ENCODE results near the gene NDUFS2. TPM values are rescaled to one million over a fixed set of nuclear protein-coding genes. Genes with fewer than 3 reads are reported as not detected.

The NDUFS2 gene
- 61.8 and 68.8 TPM in 2 replicates for total RNA-seq (2013; cell fraction: nucleolus; rRNA removed)
- 160 and 182 TPM in 2 replicates for total RNA-seq (2014; rRNA removed)
- 135 and 136 TPM in 2 replicates for total RNA-seq (2014; rRNA removed; fragmentation: Illumina TruSeq; extraction: Trizol)
- 78.7 and 79.9 TPM in 2 replicates for total RNA-seq (2021)
- polyA plus RNA-seq (2011; ENCODE audit: low read depth): 73.6 TPM
- polyA plus RNA-seq (2011; rRNA removed): 154 and 186 TPM in 2 replicates
- polyA plus RNA-seq (2011; cell fraction: cytosol; rRNA removed): 161 and 199 TPM in 2 replicates
- 138 and 144 TPM in 2 replicates for polyA plus RNA-seq (2011; cell fraction: nucleus; rRNA removed)
- polyA plus RNA-seq (2012): 106 and 107 TPM in 2 replicates
- polyA plus RNA-seq (2014; fragmentation: Illumina TruSeq; extraction: Trizol): 135 and 147 TPM in 2 replicates
- 10 to 100 TPM; 66.5 to 93.9 TPM for polyA plus RNA-seq (2014; fragmentation: Nextera tagmentation; extraction: Ambion mirVana)
- 186 and 190 TPM in 2 replicates for polyA plus RNA-seq (2014; rRNA removed)
- 100 to 1,000 TPM; 203 to 215 TPM for polyA plus RNA-seq (2016; fragmentation: Nextera tagmentation; extraction: Ambion mirVana)
- 145 and 211 TPM in 2 replicates for polyA minus RNA-seq (2011; rRNA and poly(A)+ RNA removed)
- polyA minus RNA-seq (2011; cell fraction: cytosol; rRNA and poly(A)+ RNA removed): 48.6 and 58.0 TPM in 2 replicates
- 58.3 and 81.3 TPM in 2 replicates for polyA minus RNA-seq (2011; cell fraction: nucleus; rRNA and poly(A)+ RNA removed)
- percentile 80 among the genes with signal in this experiment for Bru-seq, nascent RNA
- percentile 89 among the genes with signal in this experiment for BruChase-seq, experiment 1, labeled RNA remaining after a 6-hour chase
- percentile 84 among the genes with signal in this experiment for BruChase-seq, experiment 2, labeled RNA remaining after a 2-hour chase
- long read RNA-seq, experiment 1, partial matches to known transcripts: 208 of 225 reads
- long read RNA-seq, experiment 1, other reads (novel, unspliced or antisense): 17 of 225 reads
- long read RNA-seq, experiment 2, transcript NDUFS2-202 (13 exons, 2,064 nt): major isoform, 6 of 1,300 reads
- long read RNA-seq, experiment 2, partial matches to known transcripts: 1,229 of 1,300 reads
- long read RNA-seq, experiment 2, other reads (novel, unspliced or antisense): 65 of 1,300 reads

- H3K27me3 ChIP-seq (replicated peaks in 1 of 2; ENCODE audit: control insufficient read depth in 2 of 2, insufficient read depth in 2 of 2, low read length in 1 of 2): no peaks in the 10 kb centered on the region
- ChIA-PET CTCF (interaction anchor here (0.7 to 13.6 kb wide), 17 partner anchors 9 to 226 kb away, joined by 3 to 385 read pairs (median 6); partner anchors contain the start of genes APOA2, FCER1G, PPOX and TOMM40L), RAD21 (ENCODE audit: unreplicated experiment) (interaction anchor here (0.8 to 6.6 kb wide), 10 partner anchors 11 to 181 kb away, joined by 3 to 72 read pairs (median 6); partner anchors contain the start of genes CFAP126, PPOX and TOMM40L), POLR2A (interaction anchor here (0.5 to 3.0 kb wide), 17 partner anchors 8 to 192 kb away, joined by 3 to 24 read pairs (median 5); partner anchors contain the start of genes B4GALT3, CFAP126, FCER1G and PPOX), SMC1A (ENCODE audit: uncharacterized antibody, unreplicated experiment) (interaction anchor here (0.6 to 8.1 kb wide), 21 partner anchors 9 to 189 kb away, joined by 3 to 66 read pairs (median 4); partner anchors contain the start of genes CFAP126, PPOX, SDHC and TOMM40L)
- intact Hi-C loops (cut with micrococcal nuclease; ENCODE audit: unreplicated experiment): loop anchor here (2.0 kb wide), 1 partner anchor 23 kb away; no protein-coding TSS in a partner anchor
- H3K4me2 ChIP-seq (ENCODE audit: control insufficient read depth, insufficient read depth): peak within 1 kb of the TSS; percentile 96
- BruUV-seq (replicated peaks): no TSS peak
- peak; percentile 94 for DNase-seq (ENCODE audit: low read depth, low spot score)
- 7% methylated on average over 53 of the region's 53 CpGs for WGBS (ENCODE audit: insufficient coverage, insufficient replicate concordance, low lambda C conversion rate, missing lambda C conversion rate)
- peaks cover 0 to 8% of the 10 kb centered on the region in 2 experiments; a peak in 1 of 4 replicates for H3K36me3 ChIP-seq (ENCODE audit: control insufficient read depth in 2 of 2, insufficient read depth in 2 of 2, low read length in 1 of 2)
- peak within 1 kb of the TSS; percentile 86 for H3K27ac ChIP-seq (ENCODE audit: control insufficient read depth, insufficient read depth)
- peak; percentile 99 for ATAC-seq
- no peaks in the 10 kb centered on the region for H4K20me1 ChIP-seq (ENCODE audit: control insufficient read depth, insufficient read depth)
- peak within 1 kb of the TSS; percentile 99 for H2AFZ ChIP-seq (ENCODE audit: control insufficient read depth, low read depth, low read length)
- peaks cover 21% of the 10 kb centered on the region for H3K4me1 ChIP-seq (ENCODE audit: control insufficient read depth, insufficient read depth, low read length)
- peaks cover 20% of the 10 kb centered on the region for H3K79me2 ChIP-seq (ENCODE audit: control insufficient read depth, insufficient read depth, low read length)
- peak within 1 kb of the TSS; percentile 95 for H3K4me3 ChIP-seq
- H3K9ac ChIP-seq (ENCODE audit: control insufficient read depth, insufficient read depth, low read length): peak within 1 kb of the TSS; percentile 94
- no peaks in the 10 kb centered on the region for H3K9me3 ChIP-seq (replicated peaks; ENCODE audit: control insufficient read depth, insufficient read depth, low read length)
- in situ Hi-C loops (cut with MboI): no loop called here
- peak; percentile 99 for FAIRE-seq
- TF ChIP-seq GABPA (IDR thresholded peaks at IDR 0.05; ENCODE audit: low read depth): peak; percentile 94
- TF ChIP-seq NR2F1 (conservative IDR thresholded peaks at IDR 0.05): peak; percentile 68; the same call in 1 of the 2 replicates
- TF ChIP-seq RCOR1 (conservative IDR thresholded peaks at IDR 0.05; ENCODE audit: low read depth, low read length): 0 out of 2 replicates have a peak, but pooled peaks have one; percentile 55
- no peak for TF ChIP-seq ZNF622 (IDR thresholded peaks at IDR 0.05)
- no peak for TF ChIP-seq USF1 (IDR thresholded peaks at IDR 0.05; ENCODE audit: borderline replicate concordance, extremely low read length, insufficient read depth, low read depth, low read length)
- peak in 1 of 3 experiments; percentile 5; a peak in 2 of 6 replicates for TF ChIP-seq CTCF (IDR thresholded peaks at IDR 0.05 in 2 of 3, conservative IDR thresholded peaks at IDR 0.05 in 1 of 3; ENCODE audit: control insufficient read depth in 2 of 3, extremely low read depth in 1 of 3, insufficient read depth in 1 of 3, low read depth in 3 of 3, low read length in 3 of 3)
- peak; percentile 95 for TF ChIP-seq SIX5 (IDR thresholded peaks at IDR 0.05; ENCODE audit: low read depth, low read length, severe bottlenecking)
- TF ChIP-seq RELB (IDR thresholded peaks at IDR 0.05; ENCODE audit: low read depth): peak; percentile 70; the same call in 1 of the 2 replicates
- 0 out of 3 replicates have a peak, but pooled peaks have one; percentile 58 for TF ChIP-seq POU2F2 (IDR thresholded peaks at IDR 0.05; ENCODE audit: borderline replicate concordance, low read depth, low read length)
- peak; percentile 49; the same call in 1 of the 2 replicates for TF ChIP-seq IRF3 (IDR thresholded peaks at IDR 0.05)
Measured at GRCh38 chr1:161201836-161202712, at the start of gene NDUFS2. NDUFS2 (plus strand) TSS chr1:161202367; CDS start chr1:161202386, 19 bp downstream.
